Superior temporal gyrus (tissue), 1 donor: Measurements from ENCODE around the gene PHLDB2.

Source experiments
- DNase-seq: peaks from one replicate; pipeline ENCODE4 v3.0.0-alpha.2; 2016; ENCODE audit errors: extremely low spot score

PHLDB2 gene

DNA sequence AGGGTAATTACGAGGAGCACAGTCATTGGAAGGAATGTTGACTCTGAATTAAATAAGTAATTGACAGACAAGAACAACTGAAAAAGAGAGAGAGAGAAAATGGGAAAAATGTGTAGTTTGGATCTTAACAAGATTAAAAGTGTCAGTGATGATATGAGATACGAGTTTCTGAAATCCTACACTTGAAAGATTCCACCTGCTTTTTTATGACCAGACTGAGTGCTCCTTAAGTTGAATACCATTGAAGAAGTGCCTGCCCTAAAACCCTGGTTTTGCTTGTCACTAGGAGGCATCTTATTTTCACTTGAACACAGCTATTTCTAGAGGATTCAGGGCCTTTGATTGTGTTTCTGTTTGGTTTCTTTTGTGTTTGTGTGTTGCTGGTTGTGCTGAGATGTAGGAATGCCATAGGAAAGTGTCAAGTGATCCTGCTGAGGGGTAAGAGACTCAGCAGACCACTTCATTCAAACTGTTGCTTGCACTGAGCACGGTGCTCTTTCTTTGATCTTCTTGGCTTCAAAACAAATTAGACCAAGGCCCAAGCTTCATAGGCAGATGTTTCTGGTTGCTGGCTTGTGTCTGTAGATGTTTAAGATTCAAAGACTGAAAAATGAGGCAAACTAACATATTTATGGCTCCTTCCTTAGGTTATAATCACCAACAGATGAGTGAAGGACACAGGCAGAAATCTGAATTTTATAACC is 102.5 kb downstream of the PHLDB2 start:
- no peak for DNase-seq

- DNase-seq = no peak
These were observed 104.4 kb downstream of the PHLDB2 start for GRCh38 chr3:111963424-111963823.

DNA sequence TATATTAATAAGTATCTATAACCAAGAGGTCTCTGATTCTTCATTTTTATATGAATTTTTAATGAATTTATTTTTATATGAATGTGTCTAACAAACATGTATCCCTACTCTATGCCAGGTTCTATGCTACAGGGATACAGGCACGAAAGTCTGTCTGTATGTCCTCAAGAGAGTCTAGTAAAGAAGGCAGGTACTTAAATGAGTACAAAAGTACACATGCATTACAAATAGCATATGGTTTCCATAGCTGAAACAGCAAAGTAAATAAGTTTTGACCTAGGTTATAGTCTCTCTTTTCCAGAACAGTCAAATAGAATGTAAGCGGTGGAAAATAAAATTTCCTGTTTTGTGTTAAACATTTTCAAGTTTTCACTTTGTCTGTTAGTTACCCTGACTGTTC is 106.4 kb downstream of the PHLDB2 start:
- no peak for DNase-seq

GRCh38 chr3:111967068-111967467 is 108.0 kb downstream of the PHLDB2 start:
- DNase-seq = no peak

- DNase-seq = peak; percentile 95
These were observed 108.7 kb downstream of the PHLDB2 start for GRCh38 chr3:111967651-111968274.

DNA sequence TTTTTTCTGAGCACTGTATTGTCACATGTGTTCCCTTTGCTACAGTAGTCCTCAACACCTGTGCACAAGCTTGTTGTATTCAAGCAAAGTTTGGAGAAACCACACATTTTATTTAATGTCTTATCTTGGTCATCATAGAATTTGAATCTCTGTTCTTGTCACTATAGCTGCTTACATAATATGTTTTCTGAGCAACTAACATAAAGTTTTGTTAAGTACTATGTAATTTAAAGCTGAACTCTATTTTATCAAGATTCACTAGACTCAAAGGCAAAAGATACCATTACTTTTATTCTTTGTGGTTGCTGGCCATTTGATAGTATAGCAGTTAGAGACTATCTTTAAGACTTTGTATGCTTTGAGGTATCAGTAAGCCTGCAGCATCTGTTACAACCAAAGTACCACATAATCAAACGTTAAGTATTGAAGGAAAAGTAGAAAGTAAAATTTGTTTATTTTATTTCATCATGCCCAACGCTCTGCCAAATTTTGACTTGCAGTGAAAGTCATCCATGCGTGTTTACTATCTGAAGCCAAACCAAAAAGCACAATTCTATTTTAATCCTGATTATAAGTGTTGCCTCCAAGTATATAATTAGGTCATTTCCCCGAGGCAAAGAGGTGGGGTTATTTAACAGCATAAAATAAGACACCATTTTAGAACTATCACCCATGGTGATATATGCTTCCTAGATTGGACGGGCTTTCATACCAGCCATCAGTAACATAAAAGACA is 109.4 kb downstream of the PHLDB2 start:
- no peak for DNase-seq

DNA sequence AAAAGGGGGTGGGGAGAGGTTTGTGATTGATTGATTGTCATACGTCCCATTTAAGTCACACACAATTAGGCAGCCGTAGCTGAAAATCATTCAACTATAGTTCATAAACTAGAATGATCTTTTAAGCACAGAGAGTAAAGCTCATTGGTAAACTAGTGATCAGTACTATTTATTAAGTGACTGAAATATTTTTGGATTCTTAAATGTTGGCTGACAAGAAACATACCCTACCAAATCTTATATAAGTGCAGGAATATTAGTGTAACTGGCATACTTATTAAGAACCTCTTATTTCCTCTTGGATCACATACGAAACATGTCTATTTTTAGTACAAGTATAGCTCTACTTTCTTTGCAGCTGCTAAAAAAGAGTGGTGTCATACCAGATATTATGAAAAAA is 111.3 kb downstream of the PHLDB2 start:
- DNase-seq = no peak

DNA sequence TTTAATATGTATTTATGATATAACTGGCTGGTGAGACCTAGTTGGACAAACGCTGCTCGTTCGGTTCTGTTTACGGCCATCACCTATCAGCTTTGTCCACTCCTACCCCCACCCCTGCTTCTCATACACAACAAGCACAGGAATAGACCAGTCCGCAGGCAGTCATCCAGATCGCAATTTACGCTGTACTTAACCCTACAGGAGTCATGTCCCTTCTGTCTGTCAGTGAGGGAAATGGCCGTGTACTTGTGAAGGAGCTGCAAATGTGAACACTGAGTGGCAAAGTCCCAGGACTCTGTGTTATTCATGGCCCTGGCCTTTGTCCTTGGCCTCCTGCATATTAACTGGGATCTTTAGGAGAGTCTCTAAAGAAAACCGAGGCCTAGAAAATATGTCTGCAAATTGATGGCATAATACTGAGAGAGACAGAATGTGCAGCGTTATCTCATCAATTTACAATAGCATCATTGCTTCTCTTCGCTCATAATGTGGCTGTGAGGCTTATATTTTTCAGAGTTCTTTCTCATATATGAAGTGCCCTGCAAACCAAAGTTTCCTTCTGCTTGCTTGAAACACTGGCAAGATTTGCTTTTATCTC is 112.6 kb downstream of the PHLDB2 start:
- no peak for DNase-seq

GRCh38 chr3:111972891-111973290 is 113.8 kb downstream of the PHLDB2 start:
- no peak for DNase-seq

GRCh38 chr3:111975131-111975530 is 116.1 kb downstream of the PHLDB2 start:
- no peak for DNase-seq

- DNase-seq = no peak
These were observed 117.2 kb downstream of the PHLDB2 start for GRCh38 chr3:111976254-111976653.

GRCh38 chr3:111978583-111979433 is 119.7 kb downstream of the PHLDB2 start, which contains the start of gene ABHD10:
Gene ABHD10, plus strand, starts transcription at chr3:111979026. Its CDS starts 36 bp downstream, at chr3:111979062.
- peak; percentile 100 for DNase-seq

GRCh38 chr3:111979434-111980038 is 120.5 kb downstream of the PHLDB2 start:
- peak; percentile 69 for DNase-seq

GRCh38 chr3:111980716-111981456 is 121.8 kb downstream of the PHLDB2 start:
- DNase-seq = no peak

GRCh38 chr3:111981457-111981763 is 122.3 kb downstream of the PHLDB2 start:
- no peak for DNase-seq

- no peak for DNase-seq
These were observed 125.7 kb downstream of the PHLDB2 start for GRCh38 chr3:111984636-111985298.

- DNase-seq = no peak
These were observed 127.7 kb downstream of the PHLDB2 start for GRCh38 chr3:111986800-111987199.

GRCh38 chr3:111989061-111989678 is 130.1 kb downstream of the PHLDB2 start:
- peak; percentile 89 for DNase-seq

GRCh38 chr3:111993038-111993437 is 134.0 kb downstream of the PHLDB2 start:
- no peak for DNase-seq
